Measurements from ENCODE around the gene RAP1GAP. TPM values are rescaled to one million over a fixed set of nuclear protein-coding genes. Genes with fewer than 3 reads are reported as not detected.

The RAP1GAP gene
- total and polyA plus RNA-seq, 9 of the 15 experiments (the other 6 are each of a cell fraction or from before 2014, with no cell fraction given): 0.29 to 30.2 (median 19.2) TPM

DNA sequence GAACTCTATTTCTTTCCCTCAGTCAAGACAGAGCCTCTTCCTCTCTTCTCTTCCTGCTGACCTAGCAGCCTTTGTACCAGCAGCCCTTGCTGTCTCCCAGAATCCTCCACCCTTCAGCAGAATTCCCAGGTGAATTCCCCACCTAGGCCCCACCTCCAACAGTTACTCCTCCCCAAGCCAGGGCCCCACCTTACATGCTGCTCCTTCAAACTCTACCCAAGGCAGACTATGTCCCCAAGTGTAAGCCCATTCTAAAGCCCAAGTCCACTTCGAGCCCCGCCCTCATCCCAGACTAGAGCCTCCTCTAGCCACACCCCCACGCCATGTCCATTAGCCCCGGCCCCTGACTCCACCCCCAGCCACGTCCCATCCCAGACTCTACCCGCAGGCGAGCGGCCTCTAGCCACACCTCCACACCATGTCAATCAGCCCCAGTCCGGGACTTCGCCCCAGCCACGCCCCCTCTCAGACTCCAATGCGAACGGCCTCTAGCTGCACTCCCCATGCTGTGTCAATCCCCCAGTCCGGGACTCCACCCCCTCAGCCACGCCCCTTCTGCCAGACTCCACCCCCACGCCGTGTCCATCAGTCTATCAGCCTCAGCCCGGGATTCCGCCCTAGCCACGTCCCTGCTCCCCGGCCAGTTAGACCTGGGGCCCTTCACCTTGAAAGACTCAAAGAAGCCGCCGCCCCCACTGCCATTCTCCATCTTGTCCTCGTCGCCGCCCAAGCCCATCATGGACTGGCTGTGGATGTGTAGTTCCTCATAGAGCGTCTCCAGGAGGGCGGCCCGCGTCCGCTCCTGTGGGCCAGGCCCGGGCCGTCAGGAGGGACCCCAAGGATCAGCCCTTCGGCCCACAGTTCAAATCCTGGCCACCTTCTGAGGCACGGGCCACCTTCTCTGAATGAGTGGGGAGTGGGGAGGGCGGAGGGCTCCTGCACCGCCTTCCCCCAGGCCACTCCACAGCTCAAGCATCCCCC is 61.3 kb downstream of the RAP1GAP start (continued):
- TF ChIP-seq, protein P1, sequence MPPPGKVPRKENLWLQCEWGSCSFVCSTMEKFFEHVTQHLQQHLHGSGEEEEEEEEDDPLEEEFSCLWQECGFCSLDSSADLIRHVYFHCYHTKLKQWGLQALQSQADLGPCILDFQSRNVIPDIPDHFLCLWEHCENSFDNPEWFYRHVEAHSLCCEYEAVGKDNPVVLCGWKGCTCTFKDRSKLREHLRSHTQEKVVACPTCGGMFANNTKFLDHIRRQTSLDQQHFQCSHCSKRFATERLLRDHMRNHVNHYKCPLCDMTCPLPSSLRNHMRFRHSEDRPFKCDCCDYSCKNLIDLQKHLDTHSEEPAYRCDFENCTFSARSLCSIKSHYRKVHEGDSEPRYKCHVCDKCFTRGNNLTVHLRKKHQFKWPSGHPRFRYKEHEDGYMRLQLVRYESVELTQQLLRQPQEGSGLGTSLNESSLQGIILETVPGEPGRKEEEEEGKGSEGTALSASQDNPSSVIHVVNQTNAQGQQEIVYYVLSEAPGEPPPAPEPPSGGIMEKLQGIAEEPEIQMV (tag; conservative IDR thresholded peaks at IDR 0.05; ENCODE audit: low read depth): no peak
- TF ChIP-seq NFE2L1 (tag; IDR thresholded peaks at IDR 0.05; ENCODE audit: borderline replicate concordance, low read depth) (no peak), FOS (IDR thresholded peaks at IDR 0.05; ENCODE audit: extremely low read depth, insufficient read length) (no peak), CCAR2 (IDR thresholded peaks at IDR 0.05; ENCODE audit: low read depth, low read length) (no peak), ZC3H11A (IDR thresholded peaks at IDR 0.05; ENCODE audit: low read depth, low read length) (no peak), MCM2 (IDR thresholded peaks at IDR 0.05; ENCODE audit: low read depth) (no peak), RHOXF2B (CRISPR knock-in tag; conservative IDR thresholded peaks at IDR 0.05) (no peak), PHB2 (IDR thresholded peaks at IDR 0.05; ENCODE audit: low read depth) (no peak), ZNF134 (CRISPR knock-in tag; conservative IDR thresholded peaks at IDR 0.05) (no peak), POLR2G (IDR thresholded peaks at IDR 0.05; ENCODE audit: low read depth, low read length) (peak; percentile 84), KLF13 (tag; IDR thresholded peaks at IDR 0.05; ENCODE audit: borderline replicate concordance, low read depth) (peak; percentile 43; the same call in 1 of the 2 replicates)
- TF ChIP-seq, protein P2, sequence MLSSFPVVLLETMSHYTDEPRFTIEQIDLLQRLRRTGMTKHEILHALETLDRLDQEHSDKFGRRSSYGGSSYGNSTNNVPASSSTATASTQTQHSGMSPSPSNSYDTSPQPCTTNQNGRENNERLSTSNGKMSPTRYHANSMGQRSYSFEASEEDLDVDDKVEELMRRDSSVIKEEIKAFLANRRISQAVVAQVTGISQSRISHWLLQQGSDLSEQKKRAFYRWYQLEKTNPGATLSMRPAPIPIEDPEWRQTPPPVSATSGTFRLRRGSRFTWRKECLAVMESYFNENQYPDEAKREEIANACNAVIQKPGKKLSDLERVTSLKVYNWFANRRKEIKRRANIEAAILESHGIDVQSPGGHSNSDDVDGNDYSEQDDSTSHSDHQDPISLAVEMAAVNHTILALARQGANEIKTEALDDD (IDR thresholded peaks at IDR 0.05): no peak
- TF ChIP-seq, protein P3, sequence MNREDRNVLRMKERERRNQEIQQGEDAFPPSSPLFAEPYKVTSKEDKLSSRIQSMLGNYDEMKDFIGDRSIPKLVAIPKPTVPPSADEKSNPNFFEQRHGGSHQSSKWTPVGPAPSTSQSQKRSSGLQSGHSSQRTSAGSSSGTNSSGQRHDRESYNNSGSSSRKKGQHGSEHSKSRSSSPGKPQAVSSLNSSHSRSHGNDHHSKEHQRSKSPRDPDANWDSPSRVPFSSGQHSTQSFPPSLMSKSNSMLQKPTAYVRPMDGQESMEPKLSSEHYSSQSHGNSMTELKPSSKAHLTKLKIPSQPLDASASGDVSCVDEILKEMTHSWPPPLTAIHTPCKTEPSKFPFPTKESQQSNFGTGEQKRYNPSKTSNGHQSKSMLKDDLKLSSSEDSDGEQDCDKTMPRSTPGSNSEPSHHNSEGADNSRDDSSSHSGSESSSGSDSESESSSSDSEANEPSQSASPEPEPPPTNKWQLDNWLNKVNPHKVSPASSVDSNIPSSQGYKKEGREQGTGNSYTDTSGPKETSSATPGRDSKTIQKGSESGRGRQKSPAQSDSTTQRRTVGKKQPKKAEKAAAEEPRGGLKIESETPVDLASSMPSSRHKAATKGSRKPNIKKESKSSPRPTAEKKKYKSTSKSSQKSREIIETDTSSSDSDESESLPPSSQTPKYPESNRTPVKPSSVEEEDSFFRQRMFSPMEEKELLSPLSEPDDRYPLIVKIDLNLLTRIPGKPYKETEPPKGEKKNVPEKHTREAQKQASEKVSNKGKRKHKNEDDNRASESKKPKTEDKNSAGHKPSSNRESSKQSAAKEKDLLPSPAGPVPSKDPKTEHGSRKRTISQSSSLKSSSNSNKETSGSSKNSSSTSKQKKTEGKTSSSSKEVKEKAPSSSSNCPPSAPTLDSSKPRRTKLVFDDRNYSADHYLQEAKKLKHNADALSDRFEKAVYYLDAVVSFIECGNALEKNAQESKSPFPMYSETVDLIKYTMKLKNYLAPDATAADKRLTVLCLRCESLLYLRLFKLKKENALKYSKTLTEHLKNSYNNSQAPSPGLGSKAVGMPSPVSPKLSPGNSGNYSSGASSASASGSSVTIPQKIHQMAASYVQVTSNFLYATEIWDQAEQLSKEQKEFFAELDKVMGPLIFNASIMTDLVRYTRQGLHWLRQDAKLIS (CRISPR knock-in tag; IDR thresholded peaks at IDR 0.05): no peak
- TF ChIP-seq, protein P4, sequence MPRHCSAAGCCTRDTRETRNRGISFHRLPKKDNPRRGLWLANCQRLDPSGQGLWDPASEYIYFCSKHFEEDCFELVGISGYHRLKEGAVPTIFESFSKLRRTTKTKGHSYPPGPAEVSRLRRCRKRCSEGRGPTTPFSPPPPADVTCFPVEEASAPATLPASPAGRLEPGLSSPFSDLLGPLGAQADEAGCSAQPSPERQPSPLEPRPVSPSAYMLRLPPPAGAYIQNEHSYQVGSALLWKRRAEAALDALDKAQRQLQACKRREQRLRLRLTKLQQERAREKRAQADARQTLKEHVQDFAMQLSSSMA (CRISPR knock-in tag; IDR thresholded peaks at IDR 0.05): no peak
- TF ChIP-seq, protein P5, sequence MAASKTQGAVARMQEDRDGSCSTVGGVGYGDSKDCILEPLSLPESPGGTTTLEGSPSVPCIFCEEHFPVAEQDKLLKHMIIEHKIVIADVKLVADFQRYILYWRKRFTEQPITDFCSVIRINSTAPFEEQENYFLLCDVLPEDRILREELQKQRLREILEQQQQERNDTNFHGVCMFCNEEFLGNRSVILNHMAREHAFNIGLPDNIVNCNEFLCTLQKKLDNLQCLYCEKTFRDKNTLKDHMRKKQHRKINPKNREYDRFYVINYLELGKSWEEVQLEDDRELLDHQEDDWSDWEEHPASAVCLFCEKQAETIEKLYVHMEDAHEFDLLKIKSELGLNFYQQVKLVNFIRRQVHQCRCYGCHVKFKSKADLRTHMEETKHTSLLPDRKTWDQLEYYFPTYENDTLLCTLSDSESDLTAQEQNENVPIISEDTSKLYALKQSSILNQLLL (CRISPR knock-in tag; IDR thresholded peaks at IDR 0.05; ENCODE audit: borderline replicate concordance): no peak
- TF ChIP-seq, protein P6, sequence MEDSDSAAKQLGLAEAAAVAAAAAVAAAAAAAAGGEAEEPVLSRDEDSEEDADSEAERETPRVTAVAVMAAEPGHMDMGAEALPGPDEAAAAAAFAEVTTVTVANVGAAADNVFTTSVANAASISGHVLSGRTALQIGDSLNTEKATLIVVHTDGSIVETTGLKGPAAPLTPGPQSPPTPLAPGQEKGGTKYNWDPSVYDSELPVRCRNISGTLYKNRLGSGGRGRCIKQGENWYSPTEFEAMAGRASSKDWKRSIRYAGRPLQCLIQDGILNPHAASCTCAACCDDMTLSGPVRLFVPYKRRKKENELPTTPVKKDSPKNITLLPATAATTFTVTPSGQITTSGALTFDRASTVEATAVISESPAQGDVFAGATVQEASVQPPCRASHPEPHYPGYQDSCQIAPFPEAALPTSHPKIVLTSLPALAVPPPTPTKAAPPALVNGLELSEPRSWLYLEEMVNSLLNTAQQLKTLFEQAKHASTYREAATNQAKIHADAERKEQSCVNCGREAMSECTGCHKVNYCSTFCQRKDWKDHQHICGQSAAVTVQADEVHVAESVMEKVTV (CRISPR knock-in tag; IDR thresholded peaks at IDR 0.05): no peak

Measured in K562 (cell line).